Ovary (tissue), 9 donors: Measurements from ENCODE around the gene CRYGN. TPM values are rescaled to one million over a fixed set of nuclear protein-coding genes. Genes with fewer than 3 reads are reported as not detected.

Source experiments
- DNase-seq, 5 donors: peaks; one replicate each; pipeline ENCODE4 v3.0.0-alpha.2; 2019 to 2020
- H3K27ac ChIP-seq, 2 donors: fragments of 200-600 bp; one replicate each; pipeline versions ENCODE4 v1.5.1 to v1.8.0; 2019 to 2022
- H3K27me3 ChIP-seq: fragments of 200-600 bp; one replicate; pipeline ENCODE4 v1.8.0; 2022
- H3K36me3 ChIP-seq: fragments of 200-600 bp; sonication (generic); one replicate; pipeline ENCODE4 v1.5.1; 2019
- H3K4me1 ChIP-seq: one replicate; pipeline ENCODE4 v1.8.1; 2013; ENCODE audit warnings: mild to moderate bottlenecking, moderate library complexity; ENCODE audit not compliant: insufficient read depth
- H3K4me3 ChIP-seq: fragments of 200-600 bp; sonication (generic); one replicate; pipeline ENCODE4 v1.5.1; 2017
- H3K9me3 ChIP-seq, 2 donors: fragments of 200-600 bp in 1 of 2; sonication (generic) in 1 of 2; one replicate each; pipeline versions ENCODE4 v1.5.1 to v1.8.1; 2013 to 2019; ENCODE audit warnings: mild to moderate bottlenecking in 1 of 2, moderate library complexity in 1 of 2
- CTCF ChIP-seq, 3 donors: fragments of 450-650 bp in 2 of 3; fragments of 200-600 bp in 1 of 3; IDR thresholded peaks; one replicate each; pipeline versions ENCODE4 v1.5.1 to v1.8.0; 2016 to 2022; ENCODE audit warnings: antibody characterized with exemption in 3 of 3, mild to moderate bottlenecking in 1 of 3
- EP300 ChIP-seq: sonication (generic); formaldehyde crosslinking; IDR thresholded peaks from one replicate; pipeline ENCODE4 v1.6.1; 2017; ENCODE audit warnings: antibody characterized with exemption
- POLR2A ChIP-seq: fragments of 450-650 bp; IDR thresholded peaks from one replicate; pipeline ENCODE4 v1.6.1; 2017; ENCODE audit warnings: antibody characterized with exemption, mild to moderate bottlenecking, moderate library complexity
- WGBS, 3 donors: extraction: QIAGEN DNeasy Blood & Tissue Kit in 1 of 3; methylation state at CpG; one replicate each; pipeline versions ENCODE4 v1.1.5 to v1.1.7; 2013 to 2017; 5-methylcytosine and 5-hydroxymethylcytosine counted together
- intact Hi-C, 4 donors: fragments of 100-400 bp; cut with DNase I; formaldehyde crosslinking; loops; one replicate each; pipeline versions ENCODE4 v1.11.0 to v1.15.1; 2022 to 2023
- polyA plus RNA-seq, 2 donors: library from polyadenylated mRNA; stranded (reverse); fragments of 200-250 nt in 1 of 2; fragments of 350-450 nt in 1 of 2; fragmentation: Illumina TruSeq in 1 of 2; extraction: RNeasy Lipid Tissue Mini Kit (QIAGEN cat#74804) in 1 of 2; gene quantifications; one replicate each; pipeline ENCODE4 v1.2.3, GENCODE V29; 2013 to 2014
- total RNA-seq, 7 donors: library from RNA; depleted of rRNA in 2 of 7; stranded (reverse); fragments of >200 nt in 2 of 7; fragmentation: NEBNext Ultra II Directional in 3 of 7; extraction: Animal tissue kit (Norgen Biotek cat#: 25700) in 3 of 7; gene quantifications; one replicate each; pipeline versions ENCODE4 v1.1.0 to v1.2.4, GENCODE V29; 2016 to 2023
- donor health status: DM: no; HTN: no; CAD: no; lungs with moderate emphysema.
- donor health status: DM: no; HTN: no; CAD: no.
- donor health status: Bipolar disorder and iron deficiency.
- donor health status: DM: yes; HTN: yes; CAD: no.
- donor health status: DM: no; HTN: no; CAD: no.
- donor health status: DM: yes; HTN: yes; CAD: no.

The CRYGN gene
- total and polyA plus RNA-seq, 9 donors, result 0.24 to 2.3 (median 0.67) TPM; not detected in 2

- intact Hi-C loops, result no loop called here
- no peak overlapping the region for H3K27ac ChIP-seq
- no peak overlapping the region for H3K4me3 ChIP-seq
- H3K9me3 ChIP-seq, result no peaks in the 10 kb centered on the region
- H3K27me3 ChIP-seq, result no peaks in the 10 kb centered on the region
- no peak for TF ChIP-seq EP300
- no peak for TF ChIP-seq CTCF (IDR thresholded peaks at IDR 0.05)
- no peak for TF ChIP-seq POLR2A
- H3K4me1 ChIP-seq, result peaks cover 1% of the 10 kb centered on the region
- 85 to 92% (median 88%) methylated on average over 23 of the region's 23 CpGs for WGBS, 3 donors
- H3K36me3 ChIP-seq, result no peaks in the 10 kb centered on the region
- DNase-seq, result peak in 2 of 5 donors; percentile 13 to 30
These were observed 12.0 kb upstream of the CRYGN start for GRCh38 chr7:151451626-151452571.

GRCh38 chr7:151451156-151451555 is 11.2 kb upstream of the CRYGN start:
- H3K27me3 ChIP-seq, result no peaks in the 10 kb centered on the region
- no peak overlapping the region for H3K4me3 ChIP-seq
- peaks cover 1% of the 10 kb centered on the region for H3K4me1 ChIP-seq
- TF ChIP-seq POLR2A (no peak), EP300 (no peak), CTCF (IDR thresholded peaks at IDR 0.05) (no peak)
- no peaks in the 10 kb centered on the region for H3K36me3 ChIP-seq
- no peak overlapping the region for H3K27ac ChIP-seq
- intact Hi-C loops, result no loop called here
- 79 to 87% (median 82%) methylated on average over 5 of the region's 5 CpGs for WGBS, 3 donors
- H3K9me3 ChIP-seq, result no peaks in the 10 kb centered on the region
- peak in 2 of 5 donors; percentile 6 to 23 for DNase-seq

DNA sequence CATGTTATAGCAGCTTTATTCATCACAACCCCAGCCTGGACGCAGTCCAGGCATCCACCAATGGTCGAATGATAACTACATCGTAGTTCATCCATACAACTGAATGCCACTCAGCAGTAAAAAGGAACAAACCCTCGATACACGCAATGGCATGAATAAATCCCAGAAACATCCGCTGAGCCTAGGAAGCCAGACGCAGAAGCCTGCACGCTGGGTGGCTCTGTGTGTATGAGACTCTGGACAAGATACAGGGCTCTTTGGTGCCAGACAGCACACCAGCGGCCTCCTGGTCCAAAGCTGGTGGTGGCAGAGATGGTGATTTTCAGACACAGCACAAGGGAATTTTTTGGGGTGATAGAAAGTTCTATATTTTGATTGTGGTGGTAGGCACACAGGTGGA is 10.0 kb upstream of the CRYGN start:
- Histone ChIP-seq H3K27ac (no peak overlapping the region), H3K36me3 (no peaks in the 10 kb centered on the region), H3K4me1 (peaks cover 1% of the 10 kb centered on the region), H3K27me3 (no peaks in the 10 kb centered on the region), H3K9me3 (no peaks in the 10 kb centered on the region), H3K4me3 (no peak overlapping the region)
- WGBS, 3 donors, result 86 to 91% (median 89%) methylated on average over 9 of the region's 9 CpGs
- TF ChIP-seq CTCF (IDR thresholded peaks at IDR 0.05) (no peak), EP300 (no peak), POLR2A (no peak)
- peak in 2 of 5 donors; percentile 5 to 21 for DNase-seq
- intact Hi-C loops, result loop anchor here in 3 of 4 donors (2.0 to 5.0 kb wide), 3 partner anchors 81 to 135 kb away; no protein-coding TSS in a partner anchor

- no peaks in the 10 kb centered on the region for H3K9me3 ChIP-seq
- H3K4me3 ChIP-seq, result peak overlapping the region; percentile 52
- intact Hi-C loops, result loop anchor here in 3 of 4 donors (1.0 to 5.0 kb wide), 4 partner anchors 80 to 134 kb away; no protein-coding TSS in a partner anchor
- no peaks in the 10 kb centered on the region for H3K27me3 ChIP-seq
- peaks cover 1% of the 10 kb centered on the region for H3K4me1 ChIP-seq
- WGBS, 3 donors, result 4 to 15% (median 8%) methylated on average over 47 to 61 of the region's 61 CpGs
- DNase-seq, result peak; percentile 70 to 86 (median 79)
- TF ChIP-seq EP300 (no peak), CTCF (IDR thresholded peaks at IDR 0.05) (peak; percentile 70 to 86 (median 86))
- H3K36me3 ChIP-seq, result no peaks in the 10 kb centered on the region
- peak overlapping the region; percentile 0 to 64 for H3K27ac ChIP-seq
These were observed 8.6 kb upstream of the CRYGN start for GRCh38 chr7:151448261-151449252.
